Endometrial microvascular endothelial cells (primary cell): ENCODE results near the gene SF3B4. TPM values are rescaled to one million over a fixed set of nuclear protein-coding genes. Genes with fewer than 3 reads are reported as not detected.

Source experiments
- in situ Hi-C: cut with HindIII; loops from 2 replicates; pipeline ENCODE4 v1.10.0; 2017; ENCODE audit warnings: low sequenced_read_pairs, low pct_unique_long_range_greater_than_20kb; ENCODE audit errors: inconsistent ontology term
- total RNA-seq: library from RNA; depleted of rRNA; stranded (reverse); fragments of >200 nt; gene quantifications from one replicate; pipeline ENCODE4 v1.2.3, GENCODE V29; 2015; ENCODE audit errors: inconsistent ontology term

The SF3B4 gene
- total RNA-seq, 1 donor from 2014 or later: 30.8 TPM

- in situ Hi-C loops: no loop called here
Measured at GRCh38 chr1:149936170-149936991, 8.8 kb upstream of the SF3B4 start, which contains the start of gene MTMR11. Gene MTMR11, minus strand, starts transcription at chr1:149936879. Its CDS starts 232 bp downstream, at chr1:149936647.

- in situ Hi-C loops: no loop called here
Measured at GRCh38 chr1:149934356-149934755, 6.8 kb upstream of the SF3B4 start.

GRCh38 chr1:149933208-149933607 is 5.6 kb upstream of the SF3B4 start:
- in situ Hi-C loops: no loop called here

- in situ Hi-C loops: no loop called here
Measured at GRCh38 chr1:149932474-149932873, 4.9 kb upstream of the SF3B4 start.

- in situ Hi-C loops: no loop called here
Measured at GRCh38 chr1:149931212-149931790, 3.7 kb upstream of the SF3B4 start.

- in situ Hi-C loops: no loop called here
Measured at GRCh38 chr1:149929856-149930255, 2.3 kb upstream of the SF3B4 start.

- in situ Hi-C loops: no loop called here
Measured at GRCh38 chr1:149928401-149928724, 760 bp upstream of the SF3B4 start.

- in situ Hi-C loops: no loop called here
Measured at GRCh38 chr1:149927056-149927562, 494 bp downstream of the SF3B4 start.

- in situ Hi-C loops: no loop called here
Measured at GRCh38 chr1:149926296-149926695, 1.3 kb downstream of the SF3B4 start.

GRCh38 chr1:149925751-149926150 is 1.9 kb downstream of the SF3B4 start:
- in situ Hi-C loops: no loop called here

GRCh38 chr1:149925345-149925744 is 2.3 kb downstream of the SF3B4 start:
- in situ Hi-C loops: no loop called here

GRCh38 chr1:149923626-149924025 is 4.0 kb downstream of the SF3B4 start:
- in situ Hi-C loops: no loop called here

- in situ Hi-C loops: no loop called here
Measured at GRCh38 chr1:149917571-149918144, 9.9 kb downstream of the SF3B4 start, which contains the start of gene SV2A. Gene SV2A, minus strand, starts transcription at chr1:149917844. Its CDS starts 4,004 bp downstream, at chr1:149913840.

GRCh38 chr1:149916898-149917252 is 10.7 kb downstream of the SF3B4 start:
- in situ Hi-C loops: no loop called here

GRCh38 chr1:149916193-149916897 is 11.3 kb downstream of the SF3B4 start:
- in situ Hi-C loops: no loop called here

- in situ Hi-C loops: no loop called here
Measured at GRCh38 chr1:149915429-149916192, 12.0 kb downstream of the SF3B4 start.

- in situ Hi-C loops: no loop called here
Measured at GRCh38 chr1:149914545-149914944, 13.1 kb downstream of the SF3B4 start.

GRCh38 chr1:149906570-149907075 is 21.0 kb downstream of the SF3B4 start:
- in situ Hi-C loops: no loop called here
